Stomach smooth muscle (tissue), 2 donors: ENCODE results near the gene USP31.
"Not testable (repeated sequence)": the region's sequence is repeated elsewhere in the genome, so short reads cannot be mapped to it uniquely, and the experiment has no call there.

Source experiments
- H3K27ac ChIP-seq: one replicate; pipeline ENCODE4 v1.7.0; 2013; ENCODE audit warnings: mild to moderate bottlenecking, low read length, inconsistent platforms
- H3K27me3 ChIP-seq, 2 donors: one replicate each; pipeline ENCODE4 v1.7.0; 2013; ENCODE audit warnings: low read length in 2 of 2; ENCODE audit not compliant: insufficient read depth in 2 of 2, control insufficient read depth in 1 of 2
- H3K36me3 ChIP-seq, 2 donors: one replicate each; pipeline ENCODE4 v1.7.0; 2013; ENCODE audit warnings: low read length in 2 of 2; ENCODE audit not compliant: control insufficient read depth in 2 of 2, insufficient read depth in 2 of 2
- H3K4me1 ChIP-seq: one replicate; pipeline ENCODE4 v1.7.0; 2013; ENCODE audit warnings: low read length; ENCODE audit not compliant: control insufficient read depth, insufficient read depth
- H3K4me3 ChIP-seq, 2 donors: one replicate each; pipeline ENCODE4 v1.7.0; 2013; ENCODE audit warnings: low read length in 2 of 2
- H3K9ac ChIP-seq, 2 donors: one replicate each; pipeline ENCODE4 v1.7.0; 2013; ENCODE audit warnings: low read length in 2 of 2, mild to moderate bottlenecking in 1 of 2
- H3K9me3 ChIP-seq, 2 donors: one replicate each; pipeline ENCODE4 v1.7.0; 2013; ENCODE audit warnings: low read length in 2 of 2; ENCODE audit not compliant: control insufficient read depth in 2 of 2
- donor health status: healthy.
- donor health status: Pancreatic carcinoma.

USP31 gene

GRCh38 chr16:23096450-23096849 is 52.8 kb downstream of the USP31 start:
- not testable (repeated sequence) for H3K4me1 ChIP-seq, H3K27me3 ChIP-seq, H3K9me3 ChIP-seq, H3K27ac ChIP-seq, H3K9ac ChIP-seq, H3K36me3 ChIP-seq, H3K4me3 ChIP-seq

GRCh38 chr16:23094136-23094535 is 55.1 kb downstream of the USP31 start:
- not testable (repeated sequence) for H3K9ac ChIP-seq, H3K36me3 ChIP-seq, H3K9me3 ChIP-seq

GRCh38 chr16:23092801-23093117 is 56.5 kb downstream of the USP31 start:
- no peaks in the 10 kb centered on the region for H3K27me3 ChIP-seq
- H3K9ac ChIP-seq = no peak overlapping the region
- H3K36me3 ChIP-seq = peaks cover 6 to 16% of the 10 kb centered on the region in 2 donors
- H3K4me3 ChIP-seq = no peak overlapping the region
- no peaks in the 10 kb centered on the region for H3K9me3 ChIP-seq
- no peak overlapping the region for H3K27ac ChIP-seq
- H3K4me1 ChIP-seq = no peaks in the 10 kb centered on the region

More at GRCh38 chr16:23094136-23094535, 55.1 kb downstream of the USP31 start:
- not testable (repeated sequence) for H3K4me3 ChIP-seq, H3K4me1 ChIP-seq, H3K27ac ChIP-seq, H3K27me3 ChIP-seq

GRCh38 chr16:23092072-23092800 is 57.0 kb downstream of the USP31 start:
- H3K9ac ChIP-seq = no peak overlapping the region
- no peak overlapping the region for H3K4me3 ChIP-seq
- H3K9me3 ChIP-seq = no peaks in the 10 kb centered on the region
- H3K27ac ChIP-seq = no peak overlapping the region
- H3K27me3 ChIP-seq = no peaks in the 10 kb centered on the region
- H3K36me3 ChIP-seq = peaks cover 6 to 16% of the 10 kb centered on the region in 2 donors
- no peaks in the 10 kb centered on the region for H3K4me1 ChIP-seq

- Histone ChIP-seq H3K9me3 (no peaks in the 10 kb centered on the region), H3K27me3 (no peaks in the 10 kb centered on the region), H3K36me3 (peaks cover 10 to 20% of the 10 kb centered on the region in 2 donors), H3K4me3 (no peak overlapping the region), H3K9ac (no peak overlapping the region), H3K27ac (no peak overlapping the region), H3K4me1 (no peaks in the 10 kb centered on the region)
Observed at GRCh38 chr16:23089111-23089510, 60.1 kb downstream of the USP31 start.

- no peak overlapping the region for H3K27ac ChIP-seq
- no peak overlapping the region for H3K4me3 ChIP-seq
- no peaks in the 10 kb centered on the region for H3K27me3 ChIP-seq
- no peak overlapping the region for H3K9ac ChIP-seq
- H3K36me3 ChIP-seq = peaks cover 10 to 20% of the 10 kb centered on the region in 2 donors
- H3K9me3 ChIP-seq = no peaks in the 10 kb centered on the region
- no peaks in the 10 kb centered on the region for H3K4me1 ChIP-seq
Observed at GRCh38 chr16:23088018-23088417, 61.2 kb downstream of the USP31 start.

GRCh38 chr16:23085949-23086348 is 63.3 kb downstream of the USP31 start:
- Histone ChIP-seq H3K36me3 (peaks cover 24 to 26% of the 10 kb centered on the region in 2 donors), H3K27ac (no peak overlapping the region)

GRCh38 chr16:23082161-23082788 is 67.0 kb downstream of the USP31 start:
- H3K36me3 ChIP-seq = peaks cover 27 to 34% of the 10 kb centered on the region in 2 donors

More at GRCh38 chr16:23085949-23086348, 63.3 kb downstream of the USP31 start:
- H3K4me1 ChIP-seq = no peaks in the 10 kb centered on the region
- no peaks in the 10 kb centered on the region for H3K27me3 ChIP-seq
- H3K9me3 ChIP-seq = no peaks in the 10 kb centered on the region
- H3K4me3 ChIP-seq = no peak overlapping the region
- no peak overlapping the region for H3K9ac ChIP-seq

GRCh38 chr16:23081675-23082119 is 67.6 kb downstream of the USP31 start:
- H3K27ac ChIP-seq = no peak overlapping the region
- no peaks in the 10 kb centered on the region for H3K9me3 ChIP-seq

More at GRCh38 chr16:23082161-23082788, 67.0 kb downstream of the USP31 start:
- Histone ChIP-seq H3K9ac (no peak overlapping the region), H3K9me3 (no peaks in the 10 kb centered on the region), H3K4me3 (no peak overlapping the region), H3K4me1 (no peaks in the 10 kb centered on the region), H3K27me3 (no peaks in the 10 kb centered on the region), H3K27ac (no peak overlapping the region)

GRCh38 chr16:23080747-23081146 is 68.5 kb downstream of the USP31 start:
- H3K4me1 ChIP-seq = no peaks in the 10 kb centered on the region
- no peaks in the 10 kb centered on the region for H3K9me3 ChIP-seq
- no peak overlapping the region for H3K9ac ChIP-seq
- H3K4me3 ChIP-seq = no peak overlapping the region
- no peaks in the 10 kb centered on the region for H3K27me3 ChIP-seq
- H3K27ac ChIP-seq = no peak overlapping the region
- H3K36me3 ChIP-seq = peaks cover 32 to 34% of the 10 kb centered on the region in 2 donors

More at GRCh38 chr16:23081675-23082119, 67.6 kb downstream of the USP31 start:
- Histone ChIP-seq H3K27me3 (no peaks in the 10 kb centered on the region), H3K9ac (no peak overlapping the region), H3K4me3 (no peak overlapping the region), H3K4me1 (no peaks in the 10 kb centered on the region), H3K36me3 (peaks cover 30 to 34% of the 10 kb centered on the region in 2 donors)

- Histone ChIP-seq H3K4me1 (no peaks in the 10 kb centered on the region), H3K9ac (no peak overlapping the region), H3K4me3 (no peak overlapping the region), H3K9me3 (no peaks in the 10 kb centered on the region), H3K36me3 (peaks cover 32 to 34% of the 10 kb centered on the region in 2 donors), H3K27ac (no peak overlapping the region), H3K27me3 (no peaks in the 10 kb centered on the region)
Observed at GRCh38 chr16:23080329-23080728, 68.9 kb downstream of the USP31 start.
